Liver (tissue), 9 donors: Measurements from ENCODE around the gene SEC22A. TPM values are rescaled to one million over a fixed set of nuclear protein-coding genes. Genes with fewer than 3 reads are reported as not detected.

Experiments used
- DNase-seq: peaks from one replicate; pipeline ENCODE4 v3.0.0-alpha.2; 2017; ENCODE audit warnings: low spot score
- H3K27ac ChIP-seq, 2 donors: one replicate each; pipeline ENCODE4 v1.7.0; 2013; ENCODE audit warnings: inconsistent platforms in 2 of 2, low read length in 2 of 2, control low read depth in 1 of 2, low read depth in 1 of 2, mild to moderate bottlenecking in 1 of 2
- H3K27me3 ChIP-seq, 4 donors: one replicate each; pipeline versions ENCODE4 v1.6.1 to v1.7.0; 2013; ENCODE audit warnings: low read length in 3 of 4, inconsistent platforms in 1 of 4, mild to moderate bottlenecking in 1 of 4, moderate library complexity in 1 of 4; ENCODE audit not compliant: control insufficient read depth in 4 of 4, insufficient read depth in 4 of 4
- H3K36me3 ChIP-seq, 4 donors: one replicate each; pipeline versions ENCODE4 v1.6.1 to v1.7.0; 2013; ENCODE audit warnings: low read length in 3 of 4, mild to moderate bottlenecking in 3 of 4, low read depth in 1 of 4, moderate library complexity in 1 of 4; ENCODE audit not compliant: control insufficient read depth in 4 of 4, insufficient read depth in 3 of 4
- H3K4me1 ChIP-seq, 4 donors: one replicate each; pipeline versions ENCODE4 v1.6.1 to v1.7.0; 2013; ENCODE audit warnings: low read length in 3 of 4, mild to moderate bottlenecking in 3 of 4, moderate library complexity in 1 of 4; ENCODE audit not compliant: control insufficient read depth in 4 of 4, insufficient read depth in 4 of 4
- H3K4me3 ChIP-seq, 3 donors: one replicate each; pipeline versions ENCODE4 v1.6.1 to v1.7.0; 2013; ENCODE audit warnings: low read length in 3 of 3, control low read depth in 1 of 3, low read depth in 1 of 3, mild to moderate bottlenecking in 1 of 3
- H3K9ac ChIP-seq, 2 donors: one replicate each; pipeline ENCODE4 v1.7.0; 2013; ENCODE audit warnings: low read length in 2 of 2, mild to moderate bottlenecking in 2 of 2, moderate library complexity in 2 of 2, control low read depth in 1 of 2, low read depth in 1 of 2
- H3K9me3 ChIP-seq, 4 donors: one replicate each; pipeline versions ENCODE4 v1.6.1 to v1.7.0; 2013; ENCODE audit warnings: low read length in 3 of 4; ENCODE audit not compliant: control insufficient read depth in 4 of 4
- ATF3 ChIP-seq: IDR thresholded peaks from 2 replicates; pipeline ENCODE4 v1.6.1; 2016; ENCODE audit warnings: antibody characterized with exemption
- CTCF ChIP-seq: fragments of 150-350 bp; IDR thresholded peaks from 2 replicates; pipeline ENCODE4 v1.5.1; 2017; ENCODE audit warnings: improper control_type of control experiment, low read depth, low read length; ENCODE audit not compliant: missing input control
- EGR1 ChIP-seq, 2 donors: IDR thresholded peaks; 2 replicates each; pipeline ENCODE4 v1.6.1; 2016 to 2018; ENCODE audit warnings: antibody characterized with exemption in 2 of 2, low read depth in 2 of 2
- FOXA1 ChIP-seq: IDR thresholded peaks from 2 replicates; pipeline ENCODE4 v1.6.1; 2016; ENCODE audit warnings: antibody characterized with exemption
- FOXA2 ChIP-seq: IDR thresholded peaks from 2 replicates; pipeline ENCODE4 v1.6.1; 2016; ENCODE audit warnings: antibody characterized with exemption
- GABPA ChIP-seq, 2 donors: IDR thresholded peaks in 1 of 2; conservative IDR thresholded peaks in 1 of 2; 2 replicates each; pipeline ENCODE4 v1.6.1; 2016; ENCODE audit warnings: antibody characterized with exemption in 2 of 2, mild to moderate bottlenecking in 1 of 2, moderate library complexity in 1 of 2
- HNF4A ChIP-seq, 2 donors: conservative IDR thresholded peaks; 2 replicates each; pipeline ENCODE4 v1.6.1; 2016; ENCODE audit warnings: antibody characterized with exemption in 2 of 2, mild to moderate bottlenecking in 2 of 2
- JUND ChIP-seq, 2 donors: IDR thresholded peaks; 2 replicates each; pipeline ENCODE4 v1.6.1; 2016; ENCODE audit warnings: antibody characterized with exemption in 2 of 2
- NR2F2 ChIP-seq: IDR thresholded peaks from 2 replicates; pipeline ENCODE4 v1.6.1; 2016; ENCODE audit warnings: antibody characterized with exemption
- RAD21 ChIP-seq, 2 donors: IDR thresholded peaks; 2 replicates each; pipeline ENCODE4 v1.6.1; 2016; ENCODE audit warnings: antibody characterized with exemption in 2 of 2, mild to moderate bottlenecking in 2 of 2
- SP1 ChIP-seq: IDR thresholded peaks from 2 replicates; pipeline ENCODE4 v1.6.1; 2018; ENCODE audit warnings: antibody characterized with exemption, mild to moderate bottlenecking
- TAF1 ChIP-seq: conservative IDR thresholded peaks from 2 replicates; pipeline ENCODE4 v1.6.1; 2016; ENCODE audit warnings: antibody characterized with exemption, mild to moderate bottlenecking
- YY1 ChIP-seq: IDR thresholded peaks from 2 replicates; pipeline ENCODE4 v1.6.1; 2016; ENCODE audit warnings: antibody characterized with exemption, mild to moderate bottlenecking
- ZBTB33 ChIP-seq: IDR thresholded peaks from 2 replicates; pipeline ENCODE4 v1.6.1; 2016; ENCODE audit warnings: antibody characterized with exemption
- WGBS: extraction: QIAGEN DNeasy Blood & Tissue Kit; methylation state at CpG from one replicate; pipeline ENCODE4 v1.1.7; 2013; 5-methylcytosine and 5-hydroxymethylcytosine counted together
- polyA plus RNA-seq, 2 donors: library from polyadenylated mRNA; stranded (reverse) in 1 of 2; unstranded in 1 of 2; fragments of 200-250 nt in 1 of 2; fragments of >200 nt in 1 of 2; fragmentation: Nextera tagmentation in 1 of 2; extraction: Ambion mirVana in 1 of 2; gene quantifications; one replicate each; pipeline versions ENCODE4 v1.2.1 to v1.2.3, GENCODE V29; 2013 to 2015
- total RNA-seq, 2 donors: library from RNA; depleted of rRNA; stranded (reverse); fragments of >200 nt; gene quantifications; one replicate each; pipeline ENCODE4 v1.2.3, GENCODE V29; 2014
- donor health status: healthy.
- donor health status: healthy.
- donor health status: healthy.
- donor health status: healthy.
- donor health status: healthy.

The SEC22A gene
- total and polyA plus RNA-seq, 4 donors, result 9.7 to 21.7 (median 16.1) TPM

- H3K27me3 ChIP-seq, result no peaks in the 10 kb centered on the region
- 80% methylated on average over 6 of the region's 6 CpGs for WGBS
These were observed 109.0 kb downstream of the SEC22A start for GRCh38 chr3:123310741-123311140.

GRCh38 chr3:123311201-123311600 is 109.5 kb downstream of the SEC22A start:
- Histone ChIP-seq H3K27me3 (no peaks in the 10 kb centered on the region), H3K9me3 (no peaks in the 10 kb centered on the region), H3K27ac (no peak overlapping the region), H3K4me1 (peaks cover 0 to 3% (median 0%) of the 10 kb centered on the region in 4 donors), H3K36me3 (no peaks in the 10 kb centered on the region), H3K9ac (no peak overlapping the region), H3K4me3 (no peak overlapping the region)
- WGBS, result 87% methylated on average over 9 of the region's 9 CpGs
- DNase-seq, result no peak
- TF ChIP-seq FOXA1 (no peak), CTCF (no peak), SP1 (no peak), JUND (IDR thresholded peaks at IDR 0.05) (no peak), RAD21 (IDR thresholded peaks at IDR 0.05) (no peak), GABPA (IDR thresholded peaks at IDR 0.05 in 1 of 2, conservative IDR thresholded peaks at IDR 0.05 in 1 of 2) (no peak), ATF3 (no peak), ZBTB33 (no peak), YY1 (no peak), TAF1 (no peak), NR2F2 (no peak), FOXA2 (no peak), HNF4A (conservative IDR thresholded peaks at IDR 0.05) (no peak)

More at GRCh38 chr3:123310741-123311140, 109.0 kb downstream of the SEC22A start:
- Histone ChIP-seq H3K4me1 (peaks cover 0 to 3% (median 0%) of the 10 kb centered on the region in 4 donors), H3K4me3 (no peak overlapping the region), H3K27ac (no peak overlapping the region), H3K9me3 (no peaks in the 10 kb centered on the region), H3K36me3 (no peaks in the 10 kb centered on the region), H3K9ac (no peak overlapping the region)
- no peak for TF ChIP-seq ATF3
- TF ChIP-seq CTCF, result no peak
- TF ChIP-seq YY1, result no peak
- no peak for TF ChIP-seq NR2F2
- TF ChIP-seq GABPA (IDR thresholded peaks at IDR 0.05 in 1 of 2, conservative IDR thresholded peaks at IDR 0.05 in 1 of 2), result no peak
- TF ChIP-seq RAD21 (IDR thresholded peaks at IDR 0.05), result no peak
- TF ChIP-seq HNF4A (conservative IDR thresholded peaks at IDR 0.05), result no peak
- no peak for TF ChIP-seq FOXA2
- no peak for TF ChIP-seq EGR1 (IDR thresholded peaks at IDR 0.05; ENCODE audit: low read depth in 2 of 2)
- TF ChIP-seq ZBTB33, result no peak
- TF ChIP-seq JUND (IDR thresholded peaks at IDR 0.05), result no peak
- no peak for TF ChIP-seq TAF1
- no peak for DNase-seq
